ENCODE measurements around the gene NPAS3. TPM values are rescaled to one million over a fixed set of nuclear protein-coding genes. Genes with fewer than 3 reads are reported as not detected.

The NPAS3 gene
- total RNA-seq, 1 experiment from 2014 or later: 0.36 TPM

DNA sequence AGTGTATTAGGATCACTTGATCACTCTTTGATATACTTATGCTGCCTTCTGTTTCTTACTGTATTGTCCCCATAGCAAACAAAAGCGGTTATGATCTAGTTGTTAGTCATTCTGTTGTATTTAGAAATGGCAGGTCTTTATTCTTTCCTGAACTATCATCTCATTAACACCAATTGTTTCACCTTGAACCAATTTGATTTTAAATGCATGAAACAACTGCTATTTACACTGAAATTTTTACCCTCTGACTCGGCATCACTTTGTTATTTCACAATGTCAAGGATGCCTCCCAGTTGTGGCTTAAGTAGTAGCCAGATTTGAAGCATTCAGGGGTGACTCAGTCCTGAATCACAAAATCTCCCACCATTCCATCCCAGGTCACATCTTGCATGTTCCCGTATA, 708.7 kb downstream of the NPAS3 start:
- TF ChIP-seq EZH2 (IDR thresholded peaks at IDR 0.05; ENCODE audit: low read length, unreplicated experiment): no peak
- intact Hi-C loops (cut with micrococcal nuclease): loop anchor here (1.0 to 5.0 kb wide), 3 partner anchors 21 to 80 kb away; no protein-coding TSS in a partner anchor
- H3K4me2 ChIP-seq (ENCODE audit: low read length): peak overlapping the region; percentile 59
- no peaks in the 10 kb centered on the region for H3K9me3 ChIP-seq (ENCODE audit: low read length)
- no peaks in the 10 kb centered on the region for H3K27me3 ChIP-seq (ENCODE audit: low read length)
- H3F3A ChIP-seq (ENCODE audit: low read length, unreplicated experiment): peaks cover 6% of the 10 kb centered on the region
- H3K36me3 ChIP-seq (ENCODE audit: low read depth, low read length): no peaks in the 10 kb centered on the region
- H3K9ac ChIP-seq (ENCODE audit: low read length): peak overlapping the region; percentile 22; the same call in 1 of the 2 replicates
- CTCF ChIA-PET: interaction anchor here (0.7 kb wide), 2 partner anchors 30 to 144 kb away, joined by 4 read pairs; no protein-coding TSS in a partner anchor
- no peaks in the 10 kb centered on the region for H4K20me1 ChIP-seq (ENCODE audit: low read length)
- DNase-seq (peak; percentile 96), ATAC-seq (peak; percentile 82)
- H2AFZ ChIP-seq (ENCODE audit: low read length): no peak overlapping the region
- H3K9me2 ChIP-seq (replicated peaks; ENCODE audit: low read length): no peaks in the 10 kb centered on the region
- no peaks in the 10 kb centered on the region for H3K79me2 ChIP-seq (ENCODE audit: low read length)
- H3K4me3 ChIP-seq (ENCODE audit: low read length): no peak overlapping the region; the same call in 1 of the 2 replicates
- H3K4me1 ChIP-seq (ENCODE audit: insufficient read depth, low read length): peaks cover 41% of the 10 kb centered on the region
- BruUV-seq (replicated peaks): no TSS peak
- POLR2A ChIA-PET (ENCODE audit: unreplicated experiment): no interaction called here
- H3K27ac ChIP-seq (ENCODE audit: low read length): peak overlapping the region; percentile 83

DNA sequence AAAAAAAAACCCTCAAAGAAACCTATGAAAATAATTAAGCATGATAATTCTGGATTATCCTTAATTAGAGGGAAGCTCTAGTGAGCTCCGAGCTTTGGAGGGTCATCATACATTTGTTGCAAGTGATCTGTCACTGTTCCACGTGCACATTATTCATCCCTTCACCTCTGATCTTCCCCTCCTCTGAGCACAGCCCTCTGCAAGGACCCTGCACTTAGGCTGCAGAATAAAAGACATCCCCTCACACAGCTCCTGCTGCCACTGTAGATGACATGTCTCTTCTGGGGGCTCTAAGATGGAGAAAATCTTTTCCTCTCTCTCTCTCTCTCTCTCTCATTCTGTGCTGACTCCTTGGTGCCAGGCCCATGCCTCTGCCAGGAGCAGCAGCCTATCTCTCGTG, 711.8 kb downstream of the NPAS3 start:
- intact Hi-C loops (cut with micrococcal nuclease): loop anchor here (10.0 kb wide), 1 partner anchor 1076 kb away; no protein-coding TSS in a partner anchor
- ATAC-seq: no peak
- no peak overlapping the region for H3K27ac ChIP-seq (ENCODE audit: low read length)
- DNase-seq: no peak
- H3F3A ChIP-seq (ENCODE audit: low read length, unreplicated experiment): peaks cover 6% of the 10 kb centered on the region
- H3K4me2 ChIP-seq (ENCODE audit: low read length): no peak overlapping the region
- no peaks in the 10 kb centered on the region for H3K27me3 ChIP-seq (ENCODE audit: low read length)
- H3K9ac ChIP-seq (ENCODE audit: low read length): no peak overlapping the region
- ChIA-PET CTCF (no interaction called here), POLR2A (ENCODE audit: unreplicated experiment) (no interaction called here)
- H3K4me3 ChIP-seq (ENCODE audit: low read length): no peak overlapping the region
- no peaks in the 10 kb centered on the region for H3K9me3 ChIP-seq (ENCODE audit: low read length)
- H3K36me3 ChIP-seq (ENCODE audit: low read depth, low read length): no peaks in the 10 kb centered on the region
- TF ChIP-seq EZH2phosphoT487 (IDR thresholded peaks at IDR 0.05; ENCODE audit: borderline replicate concordance, low read length): no peak
- TF ChIP-seq EZH2 (IDR thresholded peaks at IDR 0.05; ENCODE audit: low read length, unreplicated experiment): no peak
- TF ChIP-seq, protein P1, sequence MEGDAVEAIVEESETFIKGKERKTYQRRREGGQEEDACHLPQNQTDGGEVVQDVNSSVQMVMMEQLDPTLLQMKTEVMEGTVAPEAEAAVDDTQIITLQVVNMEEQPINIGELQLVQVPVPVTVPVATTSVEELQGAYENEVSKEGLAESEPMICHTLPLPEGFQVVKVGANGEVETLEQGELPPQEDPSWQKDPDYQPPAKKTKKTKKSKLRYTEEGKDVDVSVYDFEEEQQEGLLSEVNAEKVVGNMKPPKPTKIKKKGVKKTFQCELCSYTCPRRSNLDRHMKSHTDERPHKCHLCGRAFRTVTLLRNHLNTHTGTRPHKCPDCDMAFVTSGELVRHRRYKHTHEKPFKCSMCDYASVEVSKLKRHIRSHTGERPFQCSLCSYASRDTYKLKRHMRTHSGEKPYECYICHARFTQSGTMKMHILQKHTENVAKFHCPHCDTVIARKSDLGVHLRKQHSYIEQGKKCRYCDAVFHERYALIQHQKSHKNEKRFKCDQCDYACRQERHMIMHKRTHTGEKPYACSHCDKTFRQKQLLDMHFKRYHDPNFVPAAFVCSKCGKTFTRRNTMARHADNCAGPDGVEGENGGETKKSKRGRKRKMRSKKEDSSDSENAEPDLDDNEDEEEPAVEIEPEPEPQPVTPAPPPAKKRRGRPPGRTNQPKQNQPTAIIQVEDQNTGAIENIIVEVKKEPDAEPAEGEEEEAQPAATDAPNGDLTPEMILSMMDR (conservative IDR thresholded peaks at IDR 0.05; ENCODE audit: low read depth, low read length): no peak
- H2AFZ ChIP-seq (ENCODE audit: low read length): no peak overlapping the region
- H3K4me1 ChIP-seq (ENCODE audit: insufficient read depth, low read length): peaks cover 49% of the 10 kb centered on the region
- no peaks in the 10 kb centered on the region for H3K9me2 ChIP-seq (replicated peaks; ENCODE audit: low read length)
- H4K20me1 ChIP-seq (ENCODE audit: low read length): no peaks in the 10 kb centered on the region
- H3K79me2 ChIP-seq (ENCODE audit: low read length): no peaks in the 10 kb centered on the region
- no TSS peak for BruUV-seq (replicated peaks)

DNA sequence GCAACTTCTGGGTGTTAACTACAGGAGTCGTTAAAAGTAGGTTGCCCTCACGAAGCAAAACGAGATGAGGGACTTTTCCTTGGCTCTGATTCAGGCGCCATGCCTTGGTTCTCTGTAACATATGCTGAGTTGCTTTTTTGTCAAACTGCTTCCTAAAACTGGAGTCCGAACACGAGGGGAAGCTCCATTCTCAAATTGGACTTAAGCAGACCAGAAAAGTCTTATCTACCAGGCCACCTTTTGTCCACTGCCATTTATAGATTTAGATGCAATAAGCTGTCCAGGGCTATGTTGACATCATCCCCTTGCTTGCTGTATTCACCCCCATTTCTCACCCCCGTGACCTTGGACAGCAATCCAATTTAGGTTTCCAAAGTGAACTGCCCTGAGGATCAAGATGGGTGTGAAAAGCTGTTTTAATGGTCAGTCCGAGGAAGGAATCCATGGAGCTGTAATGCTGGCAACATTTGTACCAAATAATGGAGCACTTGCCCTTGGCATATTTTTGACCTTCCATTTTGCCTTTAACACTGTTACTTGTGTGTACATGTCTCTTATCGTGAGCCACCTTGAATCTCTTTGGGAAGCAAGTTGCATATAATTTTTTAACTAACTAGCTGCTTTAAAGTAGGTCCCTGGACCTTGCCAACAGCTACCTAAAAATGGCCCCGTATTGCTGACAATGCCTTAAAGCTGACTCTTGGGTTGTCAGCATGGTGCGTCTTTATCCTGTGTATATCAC, 714.1 kb downstream of the NPAS3 start:
- Histone ChIP-seq H3K4me1 (ENCODE audit: insufficient read depth, low read length) (peaks cover 38% of the 10 kb centered on the region), H3F3A (ENCODE audit: low read length, unreplicated experiment) (no peaks in the 10 kb centered on the region), H3K9ac (ENCODE audit: low read length) (no peak overlapping the region), H3K9me3 (ENCODE audit: low read length) (no peaks in the 10 kb centered on the region), H4K20me1 (ENCODE audit: low read length) (no peaks in the 10 kb centered on the region), H2AFZ (ENCODE audit: low read length) (no peak overlapping the region), H3K27me3 (ENCODE audit: low read length) (no peaks in the 10 kb centered on the region), H3K9me2 (replicated peaks; ENCODE audit: low read length) (no peaks in the 10 kb centered on the region), H3K79me2 (ENCODE audit: low read length) (no peaks in the 10 kb centered on the region), H3K27ac (ENCODE audit: low read length) (peak overlapping the region; percentile 44), H3K36me3 (ENCODE audit: low read depth, low read length) (no peaks in the 10 kb centered on the region), H3K4me2 (ENCODE audit: low read length) (peak overlapping the region; percentile 36), H3K4me3 (ENCODE audit: low read length) (no peak overlapping the region)
- ATAC-seq (no peak), DNase-seq (no peak)
- ChIA-PET CTCF (interaction anchor here (0.6 to 1.6 kb wide), 2 partner anchors 23 to 77 kb away, joined by 3 to 6 read pairs; no protein-coding TSS in a partner anchor), POLR2A (ENCODE audit: unreplicated experiment) (no interaction called here)
- no peak for TF ChIP-seq EZH2phosphoT487 (IDR thresholded peaks at IDR 0.05; ENCODE audit: borderline replicate concordance, low read length)
- no peak for TF ChIP-seq EZH2 (IDR thresholded peaks at IDR 0.05; ENCODE audit: low read length, unreplicated experiment)
- TF ChIP-seq, protein P1 (conservative IDR thresholded peaks at IDR 0.05; ENCODE audit: low read depth, low read length): no peak
- intact Hi-C loops (cut with micrococcal nuclease): loop anchor here (1.0 to 10.0 kb wide), 4 partner anchors 16 to 1078 kb away; no protein-coding TSS in a partner anchor
- BruUV-seq (replicated peaks): no TSS peak

All from PC-3 (cell line).